Stomach (tissue), 9 donors: ENCODE measurements around the gene DENND2A. TPM values are rescaled to one million over a fixed set of nuclear protein-coding genes. Genes with fewer than 3 reads are reported as not detected.

ENCODE experiments used
- DNase-seq, 2 donors: peaks; one replicate each; pipeline versions ENCODE4 v3.0.0 to v3.0.0-alpha.2; 2013 to 2019
- H3K27ac ChIP-seq, 5 donors: fragments of 200-600 bp in 4 of 5; sonication (generic) in 4 of 5; one replicate each; pipeline ENCODE4 v1.5.1; 2013 to 2019; ENCODE audit warnings: mild to moderate bottlenecking in 1 of 5, moderate library complexity in 1 of 5
- H3K27me3 ChIP-seq, 3 donors: fragments of 200-600 bp; sonication (generic); one replicate each; pipeline ENCODE4 v1.5.1; 2017 to 2019; ENCODE audit warnings: mixed run types in 1 of 3
- H3K36me3 ChIP-seq, 4 donors: fragments of 200-600 bp; sonication (generic); 1 replicate in 3 of 4; 2 replicates in 1 of 4; pipeline ENCODE4 v1.5.1; 2016 to 2019
- H3K4me1 ChIP-seq, 4 donors: fragments of 200-600 bp; sonication (generic); one replicate each; pipeline ENCODE4 v1.5.1; 2016 to 2019
- H3K4me3 ChIP-seq, 4 donors: fragments of 200-600 bp; sonication (generic) in 3 of 4; one replicate each; pipeline ENCODE4 v1.5.1; 2016 to 2019; ENCODE audit warnings: mild to moderate bottlenecking in 1 of 4
- H3K9me3 ChIP-seq, 4 donors: fragments of 200-600 bp; sonication (generic); one replicate each; pipeline ENCODE4 v1.5.1; 2016 to 2019
- EP300 ChIP-seq: sonication (generic); formaldehyde crosslinking; IDR thresholded peaks from one replicate; pipeline ENCODE4 v1.6.1; 2017; ENCODE audit warnings: antibody characterized with exemption
- POLR2A ChIP-seq, 4 donors: fragments of 450-650 bp; IDR thresholded peaks; one replicate each; pipeline ENCODE4 v1.6.1; 2016; ENCODE audit warnings: antibody characterized with exemption in 4 of 4, control low read depth in 2 of 4, mild to moderate bottlenecking in 1 of 4, moderate library complexity in 1 of 4
- POLR2AphosphoS5 ChIP-seq, 3 donors: sonication (generic); formaldehyde crosslinking; IDR thresholded peaks; one replicate each; pipeline ENCODE4 v1.6.1; 2016; ENCODE audit warnings: antibody characterized with exemption in 3 of 3
- WGBS, 5 donors: extraction: QIAGEN DNeasy Blood & Tissue Kit in 3 of 5; methylation state at CpG; one replicate each; pipeline versions ENCODE4 v1.1.5 to v1.1.7; 2013 to 2018; 5-methylcytosine and 5-hydroxymethylcytosine counted together
- intact Hi-C: fragments of 100-400 bp; cut with DNase I; formaldehyde crosslinking; loops from one replicate; pipeline ENCODE4 v1.15.1; 2023; ENCODE audit warnings: low total_unique reads
- polyA plus RNA-seq, 3 donors: library from polyadenylated mRNA; stranded (reverse); fragments of 200-250 nt; gene quantifications; one replicate each; pipeline ENCODE4 v1.2.3, GENCODE V29; 2013
- total RNA-seq, 5 donors: library from RNA; depleted of rRNA; stranded (reverse); fragments of >200 nt; gene quantifications; one replicate each; pipeline versions ENCODE4 v1.1.0 to v1.2.3, GENCODE V29; 2014 to 2016
- TF ChIP-seq, protein P1 (sequence below), 7 experiments: fragments of 450-650 bp in 4 of 7; fragments of 200-600 bp in 3 of 7; sonication (generic) in 3 of 7; IDR thresholded peaks; one replicate each; pipeline ENCODE4 v1.5.1; 2016 to 2019; ENCODE audit warnings: antibody characterized with exemption in 7 of 7, control low read depth in 2 of 7, mild to moderate bottlenecking in 1 of 7
- donor health status: healthy with polysubstance abuse.
- donor health status: Bipolar disorder and iron deficiency.
- donor health status: healthy.

The DENND2A gene
- total and polyA plus RNA-seq, 8 donors: 1.8 to 17.8 (median 6.5) TPM

DNA sequence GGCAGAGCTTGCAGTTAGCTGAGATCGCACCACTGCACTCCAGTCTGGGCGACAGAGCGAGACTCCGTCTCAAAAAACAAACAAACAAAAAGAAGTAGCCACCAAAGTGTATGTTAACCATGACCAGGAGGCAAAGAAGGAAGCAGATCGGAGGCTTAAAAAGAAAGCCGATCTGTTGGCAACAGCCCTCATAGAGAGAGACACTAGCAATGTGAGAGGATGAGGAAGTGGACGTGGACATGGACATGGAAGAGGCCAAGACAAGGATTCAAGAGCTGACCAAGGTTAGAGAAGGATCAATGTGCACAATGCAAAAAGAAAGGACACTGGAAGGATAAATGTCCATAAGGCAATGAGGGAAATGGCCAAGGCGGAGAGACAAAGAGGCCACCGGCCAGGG, 17.3 kb upstream of the DENND2A start:
- Histone ChIP-seq H3K4me3 (no peak overlapping the region), H3K27me3 (no peaks in the 10 kb centered on the region), H3K36me3 (no peaks in the 10 kb centered on the region), H3K4me1 (peaks cover 16 to 36% (median 23%) of the 10 kb centered on the region in 4 donors), H3K27ac (no peak overlapping the region), H3K9me3 (no peaks in the 10 kb centered on the region)
- DNase-seq: no peak
- no peak for TF ChIP-seq POLR2A (IDR thresholded peaks at IDR 0.05)
- 87 to 92% (median 88%) methylated on average over 9 of the region's 9 CpGs for WGBS, 5 donors
- intact Hi-C loops: no loop called here

DNA sequence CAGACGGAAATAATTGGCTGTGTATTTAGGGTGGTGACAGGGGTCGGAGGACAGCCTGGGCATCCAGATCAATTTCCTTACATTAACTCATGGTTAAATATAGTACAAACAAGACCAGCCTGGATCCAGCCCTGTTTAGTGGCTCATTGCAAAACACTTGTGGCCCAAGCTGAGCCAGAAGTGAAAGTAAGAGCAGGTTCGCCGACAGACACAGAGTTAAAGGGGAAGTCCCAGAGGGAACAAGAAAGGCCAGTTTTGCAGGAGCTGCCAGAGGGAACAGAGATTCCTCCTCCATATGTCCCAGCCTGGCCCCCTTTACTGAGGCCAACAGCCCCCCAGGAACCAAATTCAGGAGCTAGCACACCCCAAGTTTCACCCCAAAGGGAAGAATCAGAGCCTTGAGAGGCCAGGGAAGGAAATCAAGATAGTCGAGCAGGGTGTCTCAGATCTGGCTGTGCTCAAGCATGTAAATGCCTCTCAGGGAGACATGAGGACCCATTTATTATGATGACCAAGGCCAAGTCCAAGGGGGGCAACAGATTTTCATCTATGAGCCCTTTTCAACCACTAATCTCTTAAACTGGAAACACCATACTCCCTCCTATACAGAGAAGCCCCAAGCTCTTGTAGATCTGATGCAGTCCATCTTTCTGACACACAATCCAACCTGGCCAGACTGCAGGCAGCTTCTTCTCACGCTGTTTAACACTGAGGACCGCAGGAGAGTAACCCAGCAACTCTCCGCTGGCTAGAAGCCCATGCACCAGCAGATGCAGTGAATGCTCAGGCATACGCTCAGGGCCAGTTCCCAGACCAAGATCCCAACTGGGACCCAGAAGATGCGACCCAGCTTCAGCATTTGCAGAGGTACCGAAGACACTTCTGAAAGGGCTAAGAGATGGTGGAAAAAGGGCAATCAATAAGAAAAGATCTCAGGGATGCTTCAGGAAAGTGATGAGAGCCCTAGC, 16.2 kb upstream of the DENND2A start:
- intact Hi-C loops: no loop called here
- H3K9me3 ChIP-seq: no peaks in the 10 kb centered on the region
- H3K4me1 ChIP-seq: peaks cover 16 to 38% (median 23%) of the 10 kb centered on the region in 4 donors
- DNase-seq: peak; percentile 80 to 93
- H3K27me3 ChIP-seq: no peaks in the 10 kb centered on the region
- WGBS, 5 donors: 37 to 44% (median 38%) methylated on average over 11 of the region's 11 CpGs
- H3K36me3 ChIP-seq: no peaks in the 10 kb centered on the region
- TF ChIP-seq, protein P1, sequence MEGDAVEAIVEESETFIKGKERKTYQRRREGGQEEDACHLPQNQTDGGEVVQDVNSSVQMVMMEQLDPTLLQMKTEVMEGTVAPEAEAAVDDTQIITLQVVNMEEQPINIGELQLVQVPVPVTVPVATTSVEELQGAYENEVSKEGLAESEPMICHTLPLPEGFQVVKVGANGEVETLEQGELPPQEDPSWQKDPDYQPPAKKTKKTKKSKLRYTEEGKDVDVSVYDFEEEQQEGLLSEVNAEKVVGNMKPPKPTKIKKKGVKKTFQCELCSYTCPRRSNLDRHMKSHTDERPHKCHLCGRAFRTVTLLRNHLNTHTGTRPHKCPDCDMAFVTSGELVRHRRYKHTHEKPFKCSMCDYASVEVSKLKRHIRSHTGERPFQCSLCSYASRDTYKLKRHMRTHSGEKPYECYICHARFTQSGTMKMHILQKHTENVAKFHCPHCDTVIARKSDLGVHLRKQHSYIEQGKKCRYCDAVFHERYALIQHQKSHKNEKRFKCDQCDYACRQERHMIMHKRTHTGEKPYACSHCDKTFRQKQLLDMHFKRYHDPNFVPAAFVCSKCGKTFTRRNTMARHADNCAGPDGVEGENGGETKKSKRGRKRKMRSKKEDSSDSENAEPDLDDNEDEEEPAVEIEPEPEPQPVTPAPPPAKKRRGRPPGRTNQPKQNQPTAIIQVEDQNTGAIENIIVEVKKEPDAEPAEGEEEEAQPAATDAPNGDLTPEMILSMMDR (IDR thresholded peaks at IDR 0.05): no peak
- TF ChIP-seq POLR2A (IDR thresholded peaks at IDR 0.05) (no peak), POLR2AphosphoS5 (IDR thresholded peaks at IDR 0.05) (peak in 2 of 3 donors; percentile 15 to 23), EP300 (no peak)
- H3K4me3 ChIP-seq: peak overlapping the region; percentile 26 to 32 (median 30)
- H3K27ac ChIP-seq: peak overlapping the region; percentile 16 to 81 (median 67)

- intact Hi-C loops: no loop called here
- TF ChIP-seq, protein P1 (IDR thresholded peaks at IDR 0.05): no peak
- TF ChIP-seq EP300: no peak
- TF ChIP-seq POLR2AphosphoS5 (IDR thresholded peaks at IDR 0.05): no peak
- no peak for TF ChIP-seq POLR2A (IDR thresholded peaks at IDR 0.05)
- Histone ChIP-seq H3K36me3 (no peaks in the 10 kb centered on the region), H3K4me3 (peak overlapping the region in 2 of 4 donors; percentile 28 to 32), H3K9me3 (no peaks in the 10 kb centered on the region), H3K4me1 (peaks cover 16 to 47% (median 25%) of the 10 kb centered on the region in 4 donors), H3K27ac (peak overlapping the region in 4 of 5 donors; percentile 16 to 78 (median 66)), H3K27me3 (no peaks in the 10 kb centered on the region)
- 83 to 92% (median 91%) methylated on average over 16 of the region's 16 CpGs for WGBS, 5 donors
- no peak for DNase-seq
Observed at GRCh38 chr7:140655511-140656408, 15.1 kb upstream of the DENND2A start.

- intact Hi-C loops: loop anchor here (5.0 kb wide), 1 partner anchor 137 kb away; no protein-coding TSS in a partner anchor
- no peaks in the 10 kb centered on the region for H3K9me3 ChIP-seq
- H3K27me3 ChIP-seq: no peaks in the 10 kb centered on the region
- no peak overlapping the region for H3K4me3 ChIP-seq
- H3K4me1 ChIP-seq: peaks cover 16 to 47% (median 25%) of the 10 kb centered on the region in 4 donors
- DNase-seq: no peak
- WGBS, 5 donors: 94 to 98% (median 96%) methylated on average over 4 of the region's 4 CpGs
- no peak overlapping the region for H3K27ac ChIP-seq
- H3K36me3 ChIP-seq: no peaks in the 10 kb centered on the region
- TF ChIP-seq, protein P1 (IDR thresholded peaks at IDR 0.05): no peak
- TF ChIP-seq POLR2A (IDR thresholded peaks at IDR 0.05) (no peak), POLR2AphosphoS5 (IDR thresholded peaks at IDR 0.05) (no peak), EP300 (no peak)
Observed at GRCh38 chr7:140654661-140655060, 14.0 kb upstream of the DENND2A start.
